ENCODE results near the gene MAGIX.
"Not testable (repeated sequence)": the region's sequence is repeated elsewhere in the genome, so short reads cannot be mapped to it uniquely, and the experiment has no call there.

Gene MAGIX

GRCh38 chrX:49160908-49161307 lies 1.6 kb upstream of the MAGIX start:
- no peak for DNase-seq (ENCODE audit: low read depth)

GRCh38 chrX:49161632-49162031 lies 926 bp upstream of the MAGIX start:
- DNase-seq (ENCODE audit: low read depth): no peak

- DNase-seq (ENCODE audit: low read depth): peak; percentile 72
These were observed 1.2 kb downstream of the MAGIX start for GRCh38 chrX:49163555-49164419.

- no peak for DNase-seq (ENCODE audit: low read depth)
These were observed 2.2 kb downstream of the MAGIX start for GRCh38 chrX:49164589-49165360.

- peak; percentile 57 for DNase-seq (ENCODE audit: low read depth)
These were observed 3.6 kb downstream of the MAGIX start for GRCh38 chrX:49165901-49166881.

GRCh38 chrX:49166914-49167739 lies 4.6 kb downstream of the MAGIX start:
- peak; percentile 49 for DNase-seq (ENCODE audit: low read depth)

- no peak for DNase-seq (ENCODE audit: low read depth)
These were observed 5.2 kb downstream of the MAGIX start for GRCh38 chrX:49167740-49168108.

DNA sequence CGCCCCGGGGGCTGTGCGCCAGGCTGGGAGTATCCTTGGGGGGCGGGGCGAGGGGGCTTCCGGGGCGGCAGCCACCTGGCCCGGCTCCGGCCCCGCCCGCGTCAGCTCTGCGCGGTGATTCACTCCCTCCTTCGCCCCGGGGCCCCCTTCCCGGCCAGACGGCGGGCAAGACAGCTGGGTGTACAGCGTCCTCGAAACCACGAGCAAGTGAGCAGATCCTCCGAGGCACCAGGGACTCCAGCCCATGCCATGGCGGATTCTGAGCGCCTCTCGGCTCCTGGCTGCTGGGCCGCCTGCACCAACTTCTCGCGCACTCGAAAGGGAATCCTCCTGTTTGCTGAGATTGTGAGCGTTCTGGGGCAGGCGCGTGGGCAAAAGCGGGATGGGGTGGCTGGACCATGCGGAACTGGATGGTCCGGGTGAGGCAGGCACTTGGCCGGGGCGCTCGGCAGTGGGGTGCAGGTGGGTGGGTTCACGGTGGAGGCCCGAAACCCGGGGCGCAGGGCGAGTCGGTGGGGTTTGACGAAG lies 9.3 kb downstream of the MAGIX start, which contains the start of gene PLP2:
TSS of gene PLP2 (plus strand) at position 147 of the 528 bp plus-strand sequence. CDS start at position 250, 103 bp downstream.
- DNase-seq (ENCODE audit: low read depth): peak; percentile 61

DNA sequence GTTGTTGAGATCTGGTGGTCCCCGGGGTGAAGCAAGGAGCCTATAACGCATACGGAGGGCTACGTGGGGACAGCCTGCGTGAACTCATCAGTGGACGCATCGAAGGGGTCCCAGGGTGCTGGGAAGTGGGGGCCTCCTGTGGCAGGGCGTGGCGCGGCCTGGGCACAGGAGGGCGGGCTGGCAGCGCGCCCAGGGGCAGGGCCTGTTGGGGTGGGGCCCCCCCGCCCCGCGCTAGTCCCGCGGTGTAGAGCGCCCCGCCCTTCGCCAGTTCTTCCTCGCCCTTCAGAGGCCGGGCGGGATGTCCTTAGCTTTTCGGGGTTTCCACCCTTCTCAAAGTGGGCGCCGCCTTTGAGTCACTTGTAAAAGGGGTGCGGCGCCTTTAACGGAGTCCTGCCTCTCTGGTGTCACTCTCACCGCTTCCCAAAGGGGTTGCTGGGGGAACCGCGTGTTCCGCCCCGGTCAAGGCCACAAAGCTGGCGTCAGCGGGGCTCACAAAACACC lies 9.8 kb downstream of the MAGIX start:
- peak; percentile 51 for DNase-seq (ENCODE audit: low read depth)

DNA sequence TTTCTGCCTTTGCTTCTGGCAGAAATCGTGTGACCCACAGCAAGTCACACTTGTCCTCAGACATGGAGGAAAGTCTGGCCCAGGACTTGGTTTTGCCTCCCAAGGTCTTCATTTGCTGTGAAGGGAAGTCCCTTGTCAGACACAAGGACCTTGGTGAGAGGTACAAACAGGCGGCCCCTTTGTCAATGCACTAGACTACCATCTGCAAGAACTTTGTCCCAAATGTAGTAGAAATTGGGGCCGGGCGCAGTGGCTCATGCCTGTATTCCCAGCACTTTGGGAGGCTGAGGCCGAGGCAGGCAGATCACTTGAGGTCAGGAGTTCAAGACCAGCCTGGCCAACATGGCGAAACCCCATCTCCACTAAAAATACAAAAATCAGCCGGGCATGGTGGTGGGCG lies 11.0 kb downstream of the MAGIX start:
- DNase-seq (ENCODE audit: low read depth): not testable (repeated sequence)

- no peak for DNase-seq (ENCODE audit: low read depth)
These were observed 12.2 kb downstream of the MAGIX start for GRCh38 chrX:49174723-49175122.

DNA sequence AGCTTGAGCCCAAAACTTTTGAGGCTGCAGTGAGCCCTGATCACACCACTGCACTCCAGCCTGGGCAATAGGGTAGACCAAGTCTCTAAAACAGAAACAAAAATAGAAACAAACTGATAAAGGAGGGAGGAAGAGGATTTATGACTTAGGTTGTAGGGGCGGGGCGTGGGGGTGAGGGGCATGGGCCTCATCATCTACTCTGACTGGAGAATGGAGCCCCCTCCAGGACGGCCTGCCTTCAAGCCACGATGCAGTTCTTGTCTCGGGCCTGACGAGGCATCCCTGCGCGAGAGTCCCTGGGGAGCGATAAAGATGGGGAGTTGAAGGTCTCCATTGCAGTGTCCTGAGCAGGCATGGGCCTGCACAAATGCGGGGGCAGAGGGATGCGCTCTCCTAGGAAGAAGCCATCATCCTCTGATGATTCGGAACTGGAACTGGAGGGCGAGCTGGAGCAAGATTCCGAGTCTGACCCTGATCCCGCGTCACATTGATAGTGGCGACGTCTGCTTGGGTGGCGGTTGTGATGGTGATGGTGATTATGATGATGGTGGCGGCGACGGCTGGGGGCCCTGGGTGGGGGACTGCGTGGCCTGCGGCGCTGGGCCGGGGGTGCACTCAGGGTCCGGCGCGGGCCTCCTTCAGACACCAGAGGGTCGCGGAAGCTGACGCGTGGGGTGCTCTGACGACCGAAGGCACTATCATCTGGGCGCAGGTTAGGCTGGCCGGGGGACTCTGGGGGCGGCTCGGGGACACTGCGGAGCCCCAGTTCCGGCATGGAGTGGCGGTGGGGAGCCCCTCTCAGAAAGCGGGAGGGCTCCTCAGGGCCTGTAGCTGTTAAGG lies 13.1 kb downstream of the MAGIX start:
- DNase-seq (ENCODE audit: low read depth): no peak

DNA sequence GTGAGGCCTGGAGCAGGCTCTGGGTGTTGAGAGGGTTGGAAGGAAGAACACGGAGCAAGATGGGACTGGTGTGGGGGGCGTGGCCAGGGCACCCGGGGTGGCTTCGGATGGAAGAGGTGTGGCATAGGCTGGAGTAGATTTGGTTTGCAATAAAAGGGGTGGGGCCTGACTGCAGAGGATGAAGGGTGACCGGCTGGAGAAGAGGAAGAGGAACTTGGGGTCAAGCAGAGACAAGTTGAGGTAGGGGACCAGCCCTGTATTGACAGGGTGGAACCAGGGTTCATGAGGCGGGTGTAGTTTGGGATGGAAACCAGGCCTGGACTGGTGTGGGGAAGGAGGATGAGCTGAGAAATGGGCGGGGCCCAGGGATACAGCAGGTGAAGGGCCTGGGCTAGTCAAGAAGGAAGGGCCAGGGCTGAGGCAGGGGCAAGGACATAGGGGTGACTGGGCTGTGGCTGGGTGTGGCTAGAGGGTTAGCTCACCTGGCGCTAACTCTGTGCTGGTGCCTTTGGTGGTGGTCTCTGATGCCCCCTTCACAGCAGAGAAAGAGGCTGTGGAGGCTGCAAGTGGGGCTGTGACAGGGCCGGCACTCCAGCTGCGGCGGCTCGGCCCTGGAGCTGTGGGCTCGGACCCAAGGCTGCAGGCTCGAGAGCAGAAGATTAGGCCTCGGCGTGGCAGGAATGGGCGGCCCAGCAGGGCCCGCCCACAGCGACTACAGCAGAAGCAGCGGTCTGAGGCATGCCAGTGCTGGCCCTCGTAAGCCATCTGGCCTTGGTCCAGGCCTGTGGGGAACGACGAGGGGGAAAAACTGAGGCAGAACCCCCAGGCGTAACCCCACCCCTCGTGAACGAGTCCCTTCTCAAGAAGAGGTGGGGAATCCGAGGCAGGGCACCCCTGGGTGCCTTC lies 14.1 kb downstream of the MAGIX start:
- no peak for DNase-seq (ENCODE audit: low read depth)

DNA sequence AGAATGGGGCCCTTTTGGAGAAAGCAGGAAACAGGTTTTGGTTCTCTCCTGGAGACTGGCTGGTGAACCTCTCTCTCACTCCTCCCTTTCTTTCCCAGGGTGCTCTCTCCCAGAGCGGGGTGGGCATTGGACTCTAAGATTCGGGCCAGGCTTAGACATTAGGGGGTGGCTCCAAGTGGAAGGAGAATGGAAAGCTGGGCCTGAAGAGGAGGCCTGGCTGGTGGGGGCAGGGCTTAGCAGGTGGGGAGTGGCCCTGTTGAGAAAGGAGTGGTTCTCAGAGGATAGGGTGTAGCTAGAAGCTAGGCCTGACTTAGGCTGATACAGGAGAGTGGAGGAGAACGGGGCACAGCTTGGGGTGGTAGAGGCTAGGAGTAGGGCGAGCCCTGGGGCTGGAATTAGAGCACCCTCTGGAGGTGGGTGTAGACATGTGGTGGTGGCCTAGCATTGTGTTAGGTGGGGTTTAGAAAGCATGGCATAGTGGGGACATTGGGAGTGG lies 14.8 kb downstream of the MAGIX start:
- no peak for DNase-seq (ENCODE audit: low read depth)

- DNase-seq (ENCODE audit: low read depth): no peak
These were observed 15.4 kb downstream of the MAGIX start for GRCh38 chrX:49177873-49178480.

DNA sequence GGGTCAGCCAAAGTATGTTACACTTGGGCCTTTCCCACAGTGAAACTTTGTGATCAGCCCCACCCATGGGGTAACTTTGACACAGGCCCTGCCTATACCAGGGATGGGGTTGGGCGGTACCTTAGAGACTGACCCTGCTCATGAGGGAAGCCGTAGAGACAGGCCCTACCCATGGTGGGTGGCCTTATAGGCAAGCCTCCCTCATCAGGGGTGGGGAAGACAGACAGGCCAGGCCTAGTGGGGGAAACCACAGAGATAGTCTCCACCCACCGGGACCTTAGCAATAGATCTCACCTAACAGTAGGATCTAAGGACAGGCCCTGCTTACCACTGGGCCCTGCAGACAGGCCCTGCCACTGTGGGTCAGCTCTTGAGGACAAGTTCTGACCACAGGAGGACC lies 16.0 kb downstream of the MAGIX start:
- DNase-seq (ENCODE audit: low read depth): no peak

DNA sequence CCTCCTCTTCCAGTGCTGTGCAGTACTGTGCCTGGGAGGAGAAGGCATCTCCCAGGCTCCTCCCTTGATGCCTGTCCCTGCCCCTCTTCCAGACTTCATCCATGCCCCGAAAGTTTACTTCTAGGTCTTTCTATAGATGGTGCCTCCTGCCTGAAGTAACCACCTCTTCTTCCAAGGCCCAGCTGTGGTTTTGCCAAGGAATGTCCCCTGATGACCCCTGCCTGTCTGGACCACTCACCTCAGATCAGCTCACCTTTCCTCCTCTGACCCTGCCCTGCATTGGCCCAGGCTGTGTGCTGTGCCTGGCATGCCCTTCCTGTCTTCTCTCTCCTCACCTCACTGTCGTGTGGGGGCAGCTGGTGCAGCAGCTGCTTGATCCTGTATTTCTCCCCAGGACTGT lies 16.8 kb downstream of the MAGIX start:
- DNase-seq (ENCODE audit: low read depth): no peak

- no peak for DNase-seq (ENCODE audit: low read depth)
These were observed 21.2 kb downstream of the MAGIX start for GRCh38 chrX:49183701-49184281.
